MM.1S (cell line): Measurements from ENCODE around the gene CIT.
A peak's percentile ranks its signal among the peaks of the same experiment; 100 is the strongest.

Experiments used
- CTCF ChIP-seq: fragments of 300-600 bp; sonication (generic); IDR thresholded peaks from 2 replicates; pipeline ENCODE4 v1.5.1; 2016; ENCODE audit warnings: antibody characterized with exemption, low read length, mixed read lengths
- EZH2 ChIP-seq: fragments of 300-600 bp; sonication (generic); optimal IDR thresholded peaks from 2 replicates; pipeline ENCODE3; 2017; ENCODE audit warnings: low read depth, mild to moderate bottlenecking, antibody characterized with exemption, low read length, mixed read lengths
- EZH2phosphoT487 ChIP-seq: fragments of 300-600 bp; sonication (generic); IDR thresholded peaks from 2 replicates; pipeline ENCODE4 v1.6.1; 2018; ENCODE audit warnings: antibody characterized with exemption, low read length

GRCh38 chr12:119902084-119902509, 25.0 kb upstream of the CIT start:
- TF ChIP-seq CTCF (peak; percentile 61), EZH2phosphoT487 (no peak), EZH2 (no peak)
